GM18498 (cell line): Measurements from ENCODE around the gene SBK2.
"Not testable (repeated sequence)": the region's sequence is repeated elsewhere in the genome, so short reads cannot be mapped to it uniquely, and the experiment has no call there.

Experiments used
- ATAC-seq: cut with Tn5 transposase; IDR thresholded peaks from one replicate; pipeline ENCODE4 v1.9.1; 2021; ENCODE audit warnings: mild to moderate bottlenecking, moderate library complexity; ENCODE audit not compliant: unreplicated experiment

Gene SBK2

GRCh38 chr19:55503502-55504251 lies 33.3 kb downstream of the SBK2 start:
- ATAC-seq = peak; percentile 92

DNA sequence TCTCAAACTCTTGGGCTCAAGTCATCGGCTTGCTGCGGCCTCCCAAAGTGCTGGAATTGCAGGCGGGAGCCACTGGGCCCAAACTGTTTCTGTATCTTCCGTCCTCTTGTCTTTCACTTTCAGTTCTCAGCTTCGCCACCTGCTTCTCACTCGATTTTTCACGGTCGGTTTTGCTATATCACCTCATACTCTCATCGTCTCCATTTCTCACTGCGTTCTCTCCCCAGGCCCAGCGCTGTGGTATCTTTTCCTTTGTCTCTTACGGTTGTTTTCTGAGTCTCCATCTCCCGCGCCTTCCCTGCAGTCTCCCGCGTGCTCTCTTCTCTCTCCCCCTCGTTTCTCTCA lies 33.8 kb downstream of the SBK2 start:
- no peak for ATAC-seq

GRCh38 chr19:55502197-55502952 lies 34.6 kb downstream of the SBK2 start:
- ATAC-seq = no peak

DNA sequence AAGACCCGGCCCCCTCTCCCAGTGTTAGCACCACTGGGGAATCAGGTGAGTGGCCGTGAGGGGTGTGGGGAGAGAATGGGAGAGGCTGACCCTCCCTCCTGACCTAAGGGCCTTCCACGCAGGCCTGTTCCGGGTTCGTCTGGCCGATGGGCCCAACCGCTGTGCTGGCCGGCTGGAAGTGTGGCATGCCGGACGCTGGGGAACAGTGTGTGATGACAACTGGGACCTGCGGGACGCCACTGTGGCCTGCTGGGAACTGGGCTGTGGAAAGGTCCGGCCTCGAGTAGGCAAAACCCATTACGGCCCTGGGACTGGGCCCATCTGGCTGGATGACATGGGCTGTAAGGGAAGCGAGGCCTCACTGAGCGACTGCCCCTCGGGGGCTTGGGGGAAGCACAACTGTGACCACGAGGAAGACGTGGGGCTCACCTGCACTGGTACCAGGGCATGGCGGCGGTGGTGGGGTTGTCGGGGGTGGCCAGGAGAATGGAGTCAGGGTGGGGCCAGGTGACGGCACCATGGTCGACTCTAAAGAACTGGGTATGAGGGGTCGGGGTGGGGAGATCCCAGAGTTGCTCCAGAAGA lies 36.5 kb downstream of the SBK2 start:
- ATAC-seq = no peak

DNA sequence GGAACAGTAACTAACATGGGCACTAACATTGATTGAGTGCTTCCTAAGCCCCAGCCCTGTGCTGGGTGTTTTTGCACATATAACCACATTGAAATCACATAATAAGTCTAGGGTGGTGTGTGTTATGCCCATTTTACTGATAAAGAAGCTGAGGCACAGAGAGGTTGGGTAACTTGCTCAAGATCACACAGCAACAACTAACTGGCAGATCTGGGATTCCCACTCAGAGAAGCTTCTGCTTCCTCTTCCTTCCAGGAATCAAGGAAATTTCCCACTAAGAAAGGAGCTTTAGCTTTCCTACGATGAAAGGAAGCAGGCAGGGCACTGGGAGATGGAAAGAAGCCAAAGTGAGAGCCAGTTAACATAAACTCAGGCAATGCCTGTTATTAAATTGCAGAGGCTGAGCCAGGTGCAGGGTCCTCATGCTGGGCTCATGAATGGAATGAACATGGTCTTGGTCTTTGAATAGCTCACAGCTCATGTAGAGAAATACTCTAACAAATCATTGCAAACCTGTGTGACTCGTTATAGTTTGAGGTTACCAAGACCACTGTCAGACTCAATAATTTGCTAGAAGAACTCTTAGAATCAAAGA lies 38.6 kb downstream of the SBK2 start:
- no peak for ATAC-seq

GRCh38 chr19:55497763-55498162 lies 39.2 kb downstream of the SBK2 start:
- ATAC-seq = no peak

DNA sequence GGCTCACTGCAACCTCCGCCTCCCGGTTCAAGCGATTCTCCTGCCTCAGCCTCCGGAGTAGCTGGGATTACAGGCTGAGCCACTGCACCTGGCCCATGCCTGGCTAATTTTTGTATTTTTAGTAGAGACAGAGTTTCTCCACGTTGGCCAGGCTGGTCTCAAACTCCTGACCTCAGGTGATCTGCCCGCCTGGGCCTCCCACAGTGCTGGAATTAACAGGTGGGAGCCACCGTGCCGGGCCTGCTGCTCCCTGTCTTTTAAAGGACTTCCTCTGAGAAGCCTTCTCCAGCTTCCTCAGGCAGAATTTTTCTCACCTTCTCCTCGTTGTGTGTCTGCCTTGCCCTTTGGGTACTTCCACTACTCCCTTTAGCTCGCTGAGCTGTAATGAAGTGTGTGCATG lies 40.1 kb downstream of the SBK2 start:
- ATAC-seq = not testable (repeated sequence)

- no peak for ATAC-seq
These were observed 41.1 kb downstream of the SBK2 start for GRCh38 chr19:55495646-55496349.

DNA sequence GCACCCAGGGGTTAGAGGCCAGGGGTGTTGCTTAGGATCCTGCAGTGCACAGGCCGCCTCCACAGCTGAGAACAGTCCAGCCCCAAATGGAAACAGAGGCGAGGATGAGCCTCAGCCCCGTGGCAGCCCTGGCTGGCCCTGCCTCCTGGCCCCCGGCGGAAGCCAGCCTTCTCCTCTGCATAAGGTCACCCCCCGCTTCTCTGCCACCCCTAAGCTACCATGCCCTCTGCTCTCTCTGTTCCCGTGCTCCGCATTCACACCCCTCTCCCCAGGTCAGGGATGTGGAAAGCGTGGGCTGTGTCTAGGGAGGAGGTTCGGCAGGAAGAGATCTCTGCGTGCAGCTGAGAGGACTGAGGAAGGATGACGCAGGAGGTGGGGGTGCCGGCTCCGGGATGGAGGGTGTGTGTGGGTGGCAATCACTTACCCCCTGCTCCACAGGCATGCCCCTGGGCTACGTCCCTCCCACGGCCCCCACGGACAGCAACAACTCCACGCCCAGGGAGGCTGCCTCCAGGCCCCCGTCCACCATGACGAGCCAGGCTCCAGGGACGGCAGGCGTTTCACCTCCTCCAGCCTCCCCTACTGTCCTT lies 42.7 kb downstream of the SBK2 start:
- no peak for ATAC-seq

GRCh38 chr19:55493645-55494171 lies 43.2 kb downstream of the SBK2 start:
- ATAC-seq = no peak

DNA sequence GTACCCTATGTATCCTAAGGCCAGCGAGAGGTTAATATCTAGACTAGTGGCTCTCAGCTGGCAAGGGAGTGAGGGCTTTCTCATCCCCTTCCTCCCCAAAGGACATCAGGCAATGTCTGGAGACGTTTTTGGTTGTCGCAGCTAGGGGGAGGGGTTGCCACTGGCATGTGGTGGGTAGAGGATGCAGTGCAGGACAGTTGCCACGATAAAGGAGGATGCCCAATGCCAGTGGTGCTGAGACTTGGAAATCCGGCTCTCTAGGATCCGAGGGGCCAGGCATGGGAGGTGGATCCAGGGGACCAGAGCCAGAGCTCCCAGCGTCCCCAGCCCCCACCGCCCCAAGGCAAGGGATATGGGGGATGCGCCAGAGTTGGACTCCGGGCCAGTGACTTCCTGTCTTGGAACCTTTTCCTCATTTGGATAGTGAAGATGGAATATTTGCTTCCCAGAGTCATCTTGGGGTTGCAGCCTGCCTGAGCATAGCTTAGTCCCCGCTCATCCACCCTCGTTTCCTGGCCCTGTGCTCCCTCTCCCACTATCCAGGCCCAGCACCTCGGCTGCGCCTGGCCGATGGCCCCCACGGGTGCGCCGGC lies 43.8 kb downstream of the SBK2 start:
- ATAC-seq = no peak

GRCh38 chr19:55492362-55492944 lies 44.5 kb downstream of the SBK2 start:
- ATAC-seq = no peak

- ATAC-seq = no peak
These were observed 45.2 kb downstream of the SBK2 start for GRCh38 chr19:55491546-55492360.

- no peak for ATAC-seq
These were observed 46.2 kb downstream of the SBK2 start for GRCh38 chr19:55490478-55491432.

- no peak for ATAC-seq
These were observed 47.0 kb downstream of the SBK2 start for GRCh38 chr19:55489711-55490477.

GRCh38 chr19:55488986-55489710 lies 47.8 kb downstream of the SBK2 start:
- no peak for ATAC-seq
